Measurements from ENCODE around the gene FRRS1. TPM values are rescaled to one million over a fixed set of nuclear protein-coding genes. Genes with fewer than 3 reads are reported as not detected.

Gene FRRS1
- polyA plus RNA-seq, 1 donor, result 10.7 TPM

DNA sequence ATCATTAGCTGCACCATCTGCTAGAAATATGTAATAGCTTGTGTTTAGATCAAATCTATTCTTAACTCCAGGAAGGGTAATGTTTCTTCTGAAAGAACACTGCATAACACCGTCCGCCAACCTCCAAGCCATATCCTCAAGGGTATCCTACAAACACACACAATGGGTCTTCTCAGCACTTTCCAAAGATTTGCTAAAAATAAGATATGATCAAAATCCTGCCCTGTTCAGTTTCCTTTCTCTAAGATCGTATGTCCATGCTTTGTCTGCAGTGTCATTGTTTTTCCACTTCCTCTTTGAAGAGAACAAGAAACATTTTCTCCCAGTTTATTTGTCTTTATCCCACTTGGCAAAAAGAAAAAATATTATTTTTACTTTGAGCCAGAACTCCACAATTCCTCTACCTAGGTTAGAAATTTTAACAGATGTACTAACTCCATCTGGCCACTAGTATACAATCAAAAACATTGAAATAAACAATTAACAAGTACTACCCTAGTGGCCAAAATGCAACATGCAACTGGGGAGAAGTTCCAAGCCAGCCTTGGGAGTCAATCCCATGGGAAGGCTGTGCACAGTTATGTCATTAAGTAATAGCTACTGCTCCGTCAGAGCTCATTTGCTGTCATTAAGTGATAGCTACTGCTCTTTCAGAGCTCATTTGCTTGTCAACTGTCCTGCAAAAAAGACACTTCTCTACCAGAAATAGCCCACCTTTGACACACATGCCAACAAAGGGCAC is 37.8 kb downstream of the FRRS1 start:
- no peak for DNase-seq

DNA sequence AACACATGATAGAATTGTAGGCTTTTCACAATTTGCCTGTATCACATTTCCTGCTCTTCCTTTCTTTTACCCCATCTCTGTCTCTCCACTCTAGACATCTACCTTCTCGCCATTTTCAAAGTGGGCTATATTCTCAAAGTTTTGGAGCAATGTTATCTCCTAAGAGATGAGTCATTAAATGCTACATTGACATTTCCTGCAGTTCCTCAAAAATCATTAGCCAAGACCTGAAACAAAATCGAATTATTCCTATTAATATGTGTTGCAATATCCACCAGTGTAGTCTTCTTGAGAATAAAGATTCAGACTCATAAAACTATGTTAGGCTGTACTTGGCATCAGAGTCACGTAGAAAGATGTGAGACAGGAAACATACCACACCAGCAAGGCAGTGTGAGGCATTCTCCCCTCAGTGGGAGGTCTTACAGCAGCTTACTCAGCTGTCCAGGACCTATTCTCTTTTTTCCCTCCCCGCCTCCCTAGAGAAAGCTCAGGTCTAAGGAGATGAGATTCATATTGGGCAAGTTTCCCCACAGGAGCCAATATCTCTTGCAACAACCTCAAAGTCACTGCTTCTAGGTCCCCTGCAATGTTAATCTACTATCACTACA is 38.8 kb downstream of the FRRS1 start:
- no peak for DNase-seq

DNA sequence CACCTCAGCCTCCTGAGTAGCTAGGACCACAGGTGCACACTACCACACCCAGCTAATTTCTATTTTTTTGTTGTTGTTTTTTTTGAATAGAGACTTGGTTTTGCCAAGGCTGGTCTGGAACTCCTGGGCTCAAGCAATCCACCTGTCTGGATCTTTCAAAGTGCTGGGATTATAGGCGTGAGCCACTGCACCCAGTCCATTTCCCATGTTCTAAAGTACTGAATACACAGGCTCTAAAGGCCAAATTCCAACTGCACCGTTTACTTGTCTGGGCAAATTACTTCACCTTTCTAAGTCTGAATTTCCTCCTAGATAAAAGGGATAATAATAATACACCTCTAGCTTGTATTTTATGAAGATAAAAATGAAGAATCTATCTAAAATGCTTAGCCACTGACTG is 39.6 kb downstream of the FRRS1 start:
- DNase-seq, result no peak

DNA sequence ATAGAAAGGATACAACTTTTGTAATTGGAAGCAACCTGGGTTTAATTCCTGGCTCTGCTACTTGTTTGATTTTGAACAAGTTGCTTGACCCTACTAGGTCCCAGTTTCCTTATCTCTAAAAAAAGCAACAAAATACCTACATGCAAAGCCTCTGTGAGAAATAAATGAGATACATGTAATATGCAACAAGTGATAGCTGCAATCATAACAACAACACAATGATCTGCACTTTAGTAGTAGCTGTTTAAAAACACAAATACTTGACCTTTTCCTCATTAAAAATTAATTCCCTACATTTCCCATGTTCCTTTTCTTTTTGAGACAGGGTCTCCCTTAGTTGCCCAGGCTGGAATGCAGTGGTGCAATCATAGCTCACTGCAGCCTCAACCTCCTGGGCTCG is 40.0 kb downstream of the FRRS1 start:
- DNase-seq, result no peak

DNA sequence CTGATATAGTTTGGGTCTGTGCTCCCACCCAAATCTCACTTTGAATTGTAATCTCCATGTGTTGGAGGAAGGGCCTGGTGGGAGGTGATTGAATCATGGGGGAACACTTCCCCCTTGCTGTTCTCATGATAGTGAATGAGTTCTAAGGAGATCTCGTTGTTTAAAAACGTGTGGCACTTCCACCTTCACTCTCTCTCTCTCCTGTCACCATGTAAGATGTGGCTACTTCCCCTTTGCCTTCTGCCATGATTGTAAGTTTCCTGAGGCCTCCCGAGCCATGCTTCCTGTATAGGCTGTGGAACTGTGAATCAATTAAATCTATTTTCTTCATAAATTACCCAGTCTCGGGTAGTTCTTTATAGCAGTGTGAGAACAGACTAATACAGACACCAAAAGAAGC is 40.4 kb downstream of the FRRS1 start:
- no peak for DNase-seq

DNA sequence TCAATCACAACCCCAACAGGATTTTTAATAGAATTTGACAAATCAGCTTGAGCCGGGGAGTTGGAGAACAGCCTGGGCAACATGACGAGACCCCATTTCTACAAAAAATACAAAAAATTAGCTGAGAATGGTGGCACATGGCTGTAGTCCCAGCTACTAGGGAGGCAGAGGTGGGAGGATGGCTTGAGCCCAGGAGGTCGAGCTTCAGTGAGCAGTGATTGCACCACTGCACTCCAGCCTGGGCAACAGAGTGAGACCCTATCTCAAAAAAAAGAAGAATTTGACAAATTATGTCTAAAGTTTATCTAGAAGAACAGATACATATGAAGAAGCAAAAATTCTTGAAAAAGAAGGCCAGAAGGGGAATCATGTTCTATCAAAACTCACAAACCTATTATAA is 43.2 kb downstream of the FRRS1 start:
- no peak for DNase-seq

DNA sequence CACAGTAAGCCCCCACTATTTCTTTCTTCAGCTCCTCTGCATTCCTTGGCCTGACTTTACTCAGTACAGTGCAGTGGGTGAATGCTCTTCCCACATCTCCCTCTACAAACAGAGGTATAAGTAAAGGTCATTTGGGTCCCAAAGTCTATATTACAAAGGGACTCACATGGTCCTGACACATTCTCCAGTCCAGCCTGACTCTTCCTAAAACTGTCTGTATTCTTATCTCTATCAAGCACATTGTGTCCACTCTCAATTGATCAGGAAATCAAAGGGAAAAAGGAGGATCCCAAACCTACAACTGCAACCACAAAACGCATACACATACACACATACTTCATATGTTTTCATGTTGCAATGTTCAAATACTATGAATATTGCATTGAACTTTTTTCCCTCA is 49.4 kb downstream of the FRRS1 start:
- no peak for DNase-seq

DNA sequence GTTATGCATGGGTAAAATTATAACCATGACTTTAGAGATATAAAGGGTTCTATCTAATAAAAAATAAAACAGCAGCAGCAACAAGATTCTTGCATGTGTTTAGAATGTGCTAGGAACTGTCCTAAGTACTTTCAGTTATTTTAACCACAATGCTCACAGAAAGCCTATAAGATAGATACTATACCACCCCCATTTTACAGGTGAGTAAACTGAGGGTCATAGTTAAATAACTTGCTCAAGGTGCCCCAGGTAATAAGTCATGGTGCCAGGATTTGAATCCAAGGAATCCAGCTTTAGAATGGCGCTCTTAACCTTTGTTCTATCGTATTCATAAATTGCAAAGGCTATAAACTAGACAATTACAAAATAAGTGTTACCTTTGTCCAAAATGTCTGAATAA is 53.4 kb downstream of the FRRS1 start:
- DNase-seq, result no peak

- no peak for DNase-seq
Measured at GRCh38 chr1:99710994-99711393, 55.4 kb downstream of the FRRS1 start.

- peak; percentile 71 for DNase-seq
Measured at GRCh38 chr1:99707535-99708142, 58.8 kb downstream of the FRRS1 start.

DNA sequence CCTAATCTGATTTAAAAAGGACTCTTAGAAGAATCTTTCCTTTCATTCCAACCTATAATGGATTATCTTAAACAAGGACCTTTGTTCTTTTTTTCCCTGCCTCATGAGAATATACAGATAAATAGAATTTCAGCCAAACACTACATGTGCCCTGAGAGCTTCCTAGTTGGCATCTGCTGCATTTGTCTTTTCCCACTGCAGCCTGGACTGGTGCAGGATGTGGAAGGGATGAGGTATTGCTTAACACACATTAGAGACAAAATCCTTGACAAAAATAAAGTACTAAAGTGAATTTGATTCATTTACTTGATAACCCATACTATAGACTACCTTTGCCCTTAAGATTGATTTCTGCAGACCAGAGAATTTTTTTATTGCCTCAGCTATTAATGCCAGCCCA is 61.0 kb downstream of the FRRS1 start:
- no peak for DNase-seq

DNA sequence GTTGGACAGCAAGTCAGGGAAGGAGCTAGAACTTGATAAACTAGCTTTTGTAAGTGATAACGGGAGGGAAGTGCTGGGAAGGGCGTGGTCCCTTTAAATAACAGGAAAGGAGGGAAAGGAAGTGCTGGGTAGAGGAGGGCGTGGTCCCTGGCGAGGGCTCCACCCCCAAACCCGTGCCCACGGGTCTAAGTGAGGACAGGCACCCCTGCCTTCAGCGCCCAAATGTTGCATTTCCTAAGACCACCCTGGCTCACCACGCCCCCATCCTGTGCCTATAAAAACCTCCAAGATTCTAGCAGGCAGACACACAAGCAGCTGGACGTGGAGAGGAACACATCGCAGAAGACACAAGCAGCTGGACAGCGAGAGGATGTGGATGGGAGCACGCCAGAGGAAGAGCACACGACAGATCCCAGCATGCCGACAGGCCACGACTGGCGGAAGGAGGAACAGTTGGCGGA is 62.0 kb downstream of the FRRS1 start:
- DNase-seq, result no peak

DNA sequence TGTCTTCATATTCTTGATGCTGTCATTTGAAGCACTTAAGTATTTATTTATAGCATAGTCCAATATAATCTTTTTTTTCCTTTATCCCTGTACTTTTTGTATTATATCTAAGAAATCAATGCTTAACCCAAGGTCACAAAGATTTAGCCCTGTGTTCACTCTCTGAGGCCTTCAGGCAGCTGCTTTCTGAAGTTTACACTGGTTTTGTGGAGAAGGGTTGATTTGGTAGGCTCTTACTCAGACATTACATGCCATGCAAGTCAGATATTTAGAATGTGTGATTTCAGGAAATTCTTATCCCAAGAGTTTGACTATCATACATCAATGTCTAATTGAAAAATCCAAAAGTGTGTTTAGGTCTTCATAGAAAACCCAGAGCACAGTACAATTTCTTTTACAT is 64.2 kb downstream of the FRRS1 start:
- DNase-seq, result no peak

GRCh38 chr1:99700020-99700419 is 66.4 kb downstream of the FRRS1 start:
- DNase-seq, result no peak

- DNase-seq, result no peak
Measured at GRCh38 chr1:99697580-99697979, 68.9 kb downstream of the FRRS1 start.

DNA sequence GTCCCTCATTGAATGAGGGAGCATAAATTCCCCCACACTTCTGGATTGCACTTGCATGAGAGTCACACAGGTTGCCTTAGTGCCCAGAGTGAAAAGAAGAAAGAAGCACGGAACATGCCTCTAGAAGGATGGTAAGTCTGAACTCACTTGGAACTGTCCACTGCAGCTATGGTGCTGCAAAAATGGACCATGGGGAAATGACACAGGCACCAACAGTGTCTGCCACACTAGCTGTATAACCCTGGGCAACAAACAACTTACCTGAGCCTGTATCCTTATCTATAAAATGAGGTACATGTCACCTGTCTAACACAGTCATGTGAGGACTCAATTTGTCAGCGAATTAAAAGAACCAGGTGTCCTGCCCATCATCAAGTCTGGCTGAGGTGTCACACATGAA is 69.8 kb downstream of the FRRS1 start:
- no peak for DNase-seq

DNA sequence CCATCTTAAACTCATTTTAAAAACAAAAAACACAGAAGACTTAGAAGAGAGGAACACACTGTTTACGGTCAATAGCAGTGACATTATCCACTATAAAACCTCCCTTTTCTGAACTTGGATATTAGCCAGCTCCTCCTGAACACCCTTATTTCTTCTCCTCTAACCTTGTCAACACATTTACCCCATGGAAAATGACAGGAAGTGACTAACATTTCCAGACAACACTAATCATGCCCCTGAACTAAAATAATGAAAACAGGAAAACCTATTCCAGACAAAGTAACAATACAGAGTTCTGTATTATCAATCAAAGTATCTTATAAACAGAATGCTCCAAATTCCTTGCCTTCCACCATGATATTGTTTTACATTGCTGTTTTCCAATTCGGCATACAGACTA is 75.3 kb downstream of the FRRS1 start:
- DNase-seq, result no peak

- peak; percentile 48 for DNase-seq
Measured at GRCh38 chr1:99685516-99686180, 80.8 kb downstream of the FRRS1 start.

GRCh38 chr1:99682291-99682751 is 84.1 kb downstream of the FRRS1 start:
- no peak for DNase-seq

DNA sequence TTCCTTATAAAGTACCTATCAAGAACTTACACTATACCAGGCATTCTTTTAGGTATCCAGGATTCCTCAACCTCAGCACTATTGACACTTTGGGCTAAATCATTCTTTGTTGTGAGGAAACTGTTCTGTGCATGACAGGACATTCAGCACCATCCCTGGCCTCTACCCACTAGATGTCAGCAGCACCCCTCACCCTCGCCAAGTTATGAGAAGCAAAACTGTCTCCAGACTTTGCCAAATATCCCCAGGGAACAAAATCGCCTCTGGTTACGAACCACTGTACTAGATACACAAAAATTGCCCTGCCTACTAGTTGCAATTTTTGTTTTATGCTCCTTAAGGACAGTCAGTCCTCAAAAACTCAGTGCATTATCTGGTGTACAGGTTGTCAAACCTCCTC is 84.9 kb downstream of the FRRS1 start:
- DNase-seq, result no peak

GRCh38 chr1:99680270-99680669 is 86.2 kb downstream of the FRRS1 start:
- no peak for DNase-seq

GRCh38 chr1:99677416-99677815 is 89.0 kb downstream of the FRRS1 start:
- DNase-seq, result no peak

DNA sequence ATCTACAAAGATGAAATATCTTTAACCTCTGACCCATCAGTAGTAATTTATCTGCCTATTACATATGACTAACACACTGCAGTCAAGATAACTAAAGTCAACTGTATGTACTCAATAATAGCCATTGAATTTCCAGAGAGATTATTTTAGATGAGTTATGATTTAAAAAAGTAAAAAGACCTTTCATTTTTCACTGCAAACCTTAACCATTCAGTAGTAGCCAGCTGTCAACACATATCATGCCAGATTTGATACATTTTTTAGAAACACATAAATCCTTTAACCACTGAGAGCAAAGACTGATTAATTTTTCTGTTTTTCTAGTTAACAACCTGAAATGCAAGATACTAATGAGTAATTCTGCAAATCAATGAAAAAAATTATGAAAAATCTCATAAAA is 89.6 kb downstream of the FRRS1 start:
- DNase-seq, result no peak

Measured in left kidney (tissue), 2 donors.